WTC11 (cell line): ENCODE results near the gene KIAA2012. TPM values are rescaled to one million over a fixed set of nuclear protein-coding genes. Genes with fewer than 3 reads are reported as not detected.

ENCODE experiments used
- ATAC-seq: fragments of 200-7000 bp; cut with Tn5 transposase; 2 replicates; pipeline ENCODE4 v1.10.0; 2021; ENCODE audit warnings: mild to moderate bottlenecking, moderate library complexity
- CTCF ChIA-PET: fragments of 300-600 bp; sonication (Branson Sonifier 250); formaldehyde crosslinking; loops from one replicate; lab custom pipeline; 2021; ENCODE audit warnings: antibody characterized with exemption; lab: Charles Lee
- POLR2A ChIA-PET: fragments of 350-600 bp; sonication (Branson Sonifier 250); formaldehyde crosslinking; loops from one replicate; lab custom pipeline; 2021; ENCODE audit warnings: antibody characterized with exemption; lab: Charles Lee
- DNase-seq: peaks from one replicate; pipeline ENCODE4 v3.0.0; 2021; ENCODE audit warnings: low spot score
- H3K27ac Mint-ChIP-seq: 2 replicates; pipeline ENCODE4 v1.8.0; 2021; ENCODE audit warnings: mixed read lengths
- H3K27me3 Mint-ChIP-seq: 2 replicates; pipeline ENCODE4 v1.8.0; 2021; ENCODE audit warnings: low read depth, mild to moderate bottlenecking, moderate library complexity, mixed read lengths
- H3K36me3 Mint-ChIP-seq: 2 replicates; pipeline ENCODE4 v1.8.0; 2021; ENCODE audit warnings: mixed read lengths
- H3K4me1 Mint-ChIP-seq: 2 replicates; pipeline ENCODE4 v1.8.0; 2022; ENCODE audit warnings: mixed read lengths
- H3K4me3 Mint-ChIP-seq: 2 replicates; pipeline ENCODE4 v1.8.0; 2021; ENCODE audit warnings: mild to moderate bottlenecking, moderate library complexity, mixed read lengths
- H3K9me3 Mint-ChIP-seq: 2 replicates; pipeline ENCODE4 v1.8.0; 2021; ENCODE audit warnings: mixed read lengths
- ATF1 ChIP-seq: sonication (generic); formaldehyde crosslinking; IDR thresholded peaks from 2 replicates; pipeline ENCODE4 v1.8.1; 2023; ENCODE audit warnings: mild to moderate bottlenecking, moderate library complexity, missing genetic modification reagents
- EMX1 ChIP-seq: fragments of 250-450 bp; sonication (Bioruptor Pico); IDR thresholded peaks from 2 replicates; pipeline ENCODE4 v1.8.0; 2021; ENCODE audit warnings: mild to moderate bottlenecking
- ESRRA ChIP-seq: sonication (generic); formaldehyde crosslinking; IDR thresholded peaks from 2 replicates; pipeline ENCODE4 v1.8.1; 2022; ENCODE audit warnings: mild to moderate bottlenecking, missing genetic modification reagents, borderline replicate concordance
- NFE2L1 ChIP-seq: sonication (generic); formaldehyde crosslinking; IDR thresholded peaks from 2 replicates; pipeline ENCODE4 v1.8.1; 2023; ENCODE audit warnings: missing genetic modification reagents
- NFYB ChIP-seq: sonication (generic); formaldehyde crosslinking; conservative IDR thresholded peaks from 2 replicates; pipeline ENCODE4 v1.8.0; 2022; ENCODE audit warnings: low read depth, missing genetic modification reagents
- PRRX2 ChIP-seq: fragments of 250-450 bp; sonication (Bioruptor Pico); IDR thresholded peaks from 2 replicates; pipeline ENCODE4 v1.8.0; 2021; ENCODE audit warnings: mild to moderate bottlenecking
- SMAD3 ChIP-seq: sonication (generic); formaldehyde crosslinking; IDR thresholded peaks from 2 replicates; pipeline ENCODE4 v1.8.0; 2022; ENCODE audit warnings: missing genetic modification reagents, mild to moderate bottlenecking, borderline replicate concordance
- ZNF317 ChIP-seq: sonication (generic); formaldehyde crosslinking; IDR thresholded peaks from 2 replicates; pipeline ENCODE4 v1.8.1; 2023; ENCODE audit warnings: low read depth, mild to moderate bottlenecking, moderate library complexity, missing genetic modification reagents, borderline replicate concordance
- total RNA-seq: library from RNA; stranded (reverse); gene quantifications from 3 replicates; pipeline ENCODE4 v1.2.3, GENCODE V29; 2021
- TF ChIP-seq, protein P1 (sequence below): sonication (generic); formaldehyde crosslinking; IDR thresholded peaks from 2 replicates; pipeline ENCODE4 v1.8.0; 2023; ENCODE audit warnings: missing genetic modification reagents, mild to moderate bottlenecking, borderline replicate concordance
- TF ChIP-seq, protein P2 (sequence below): sonication (generic); formaldehyde crosslinking; IDR thresholded peaks from 2 replicates; pipeline ENCODE4 v1.8.0; 2023; ENCODE audit warnings: missing genetic modification reagents
- TF ChIP-seq, protein P3 (sequence below): sonication (generic); formaldehyde crosslinking; conservative IDR thresholded peaks from 2 replicates; pipeline ENCODE4 v1.8.1; 2022; ENCODE audit warnings: mild to moderate bottlenecking, missing genetic modification reagents
- TF ChIP-seq, protein P4 (sequence below): sonication (generic); formaldehyde crosslinking; IDR thresholded peaks from 2 replicates; pipeline ENCODE4 v1.8.0; 2022; ENCODE audit warnings: mild to moderate bottlenecking, missing genetic modification reagents
- TF ChIP-seq, protein P5 (sequence below): sonication (generic); formaldehyde crosslinking; IDR thresholded peaks from 2 replicates; pipeline ENCODE4 v1.8.1; 2022; ENCODE audit warnings: mild to moderate bottlenecking, moderate library complexity, missing genetic modification reagents
- TF ChIP-seq, protein P6 (sequence below): sonication (generic); formaldehyde crosslinking; IDR thresholded peaks from 2 replicates; pipeline ENCODE4 v1.8.1; 2023; ENCODE audit warnings: mild to moderate bottlenecking, missing genetic modification reagents
- TF ChIP-seq, protein P7 (sequence below): fragments of 250-450 bp; sonication (Bioruptor Pico); IDR thresholded peaks from 2 replicates; pipeline ENCODE4 v1.9.0; 2021; ENCODE audit warnings: mild to moderate bottlenecking

KIAA2012 gene
- total RNA-seq, 1 experiment from 2014 or later: not detected

DNA sequence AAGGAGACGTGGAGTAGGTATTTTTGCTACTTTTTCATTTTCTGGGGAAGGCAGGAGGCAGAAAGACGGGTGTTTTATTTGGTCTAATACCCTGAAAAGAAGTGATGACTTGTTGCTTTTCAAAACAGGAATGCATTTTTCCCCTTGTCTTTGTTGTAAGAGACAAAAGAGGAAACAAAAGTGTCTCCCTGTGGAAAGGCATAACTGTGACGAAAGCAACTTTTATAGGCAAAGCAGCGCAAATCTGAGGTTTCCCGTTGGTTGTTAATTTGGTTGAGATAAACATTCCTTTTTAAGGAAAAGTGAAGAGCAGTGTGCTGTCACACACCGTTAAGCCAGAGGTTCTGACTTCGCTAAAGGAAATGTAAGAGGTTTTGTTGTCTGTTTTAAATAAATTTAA lies 36.0 kb upstream of the KIAA2012 start:
- ATAC-seq (no peak), DNase-seq (no peak)
- POLR2A ChIA-PET: no interaction called here
- no peaks in the 10 kb centered on the region for H3K9me3 Mint-ChIP-seq
- CTCF ChIA-PET: no interaction called here
- peaks cover 17% of the 10 kb centered on the region for H3K27me3 Mint-ChIP-seq
- TF ChIP-seq SMAD3 (CRISPR knock-in tag): no peak
- TF ChIP-seq NFYB (CRISPR knock-in tag): no peak
- TF ChIP-seq, protein P1, sequence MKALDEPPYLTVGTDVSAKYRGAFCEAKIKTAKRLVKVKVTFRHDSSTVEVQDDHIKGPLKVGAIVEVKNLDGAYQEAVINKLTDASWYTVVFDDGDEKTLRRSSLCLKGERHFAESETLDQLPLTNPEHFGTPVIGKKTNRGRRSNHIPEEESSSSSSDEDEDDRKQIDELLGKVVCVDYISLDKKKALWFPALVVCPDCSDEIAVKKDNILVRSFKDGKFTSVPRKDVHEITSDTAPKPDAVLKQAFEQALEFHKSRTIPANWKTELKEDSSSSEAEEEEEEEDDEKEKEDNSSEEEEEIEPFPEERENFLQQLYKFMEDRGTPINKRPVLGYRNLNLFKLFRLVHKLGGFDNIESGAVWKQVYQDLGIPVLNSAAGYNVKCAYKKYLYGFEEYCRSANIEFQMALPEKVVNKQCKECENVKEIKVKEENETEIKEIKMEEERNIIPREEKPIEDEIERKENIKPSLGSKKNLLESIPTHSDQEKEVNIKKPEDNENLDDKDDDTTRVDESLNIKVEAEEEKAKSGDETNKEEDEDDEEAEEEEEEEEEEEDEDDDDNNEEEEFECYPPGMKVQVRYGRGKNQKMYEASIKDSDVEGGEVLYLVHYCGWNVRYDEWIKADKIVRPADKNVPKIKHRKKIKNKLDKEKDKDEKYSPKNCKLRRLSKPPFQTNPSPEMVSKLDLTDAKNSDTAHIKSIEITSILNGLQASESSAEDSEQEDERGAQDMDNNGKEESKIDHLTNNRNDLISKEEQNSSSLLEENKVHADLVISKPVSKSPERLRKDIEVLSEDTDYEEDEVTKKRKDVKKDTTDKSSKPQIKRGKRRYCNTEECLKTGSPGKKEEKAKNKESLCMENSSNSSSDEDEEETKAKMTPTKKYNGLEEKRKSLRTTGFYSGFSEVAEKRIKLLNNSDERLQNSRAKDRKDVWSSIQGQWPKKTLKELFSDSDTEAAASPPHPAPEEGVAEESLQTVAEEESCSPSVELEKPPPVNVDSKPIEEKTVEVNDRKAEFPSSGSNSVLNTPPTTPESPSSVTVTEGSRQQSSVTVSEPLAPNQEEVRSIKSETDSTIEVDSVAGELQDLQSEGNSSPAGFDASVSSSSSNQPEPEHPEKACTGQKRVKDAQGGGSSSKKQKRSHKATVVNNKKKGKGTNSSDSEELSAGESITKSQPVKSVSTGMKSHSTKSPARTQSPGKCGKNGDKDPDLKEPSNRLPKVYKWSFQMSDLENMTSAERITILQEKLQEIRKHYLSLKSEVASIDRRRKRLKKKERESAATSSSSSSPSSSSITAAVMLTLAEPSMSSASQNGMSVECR (CRISPR knock-in tag): peak; percentile 48; the same call in 1 of the 2 replicates
- TF ChIP-seq, protein P2, sequence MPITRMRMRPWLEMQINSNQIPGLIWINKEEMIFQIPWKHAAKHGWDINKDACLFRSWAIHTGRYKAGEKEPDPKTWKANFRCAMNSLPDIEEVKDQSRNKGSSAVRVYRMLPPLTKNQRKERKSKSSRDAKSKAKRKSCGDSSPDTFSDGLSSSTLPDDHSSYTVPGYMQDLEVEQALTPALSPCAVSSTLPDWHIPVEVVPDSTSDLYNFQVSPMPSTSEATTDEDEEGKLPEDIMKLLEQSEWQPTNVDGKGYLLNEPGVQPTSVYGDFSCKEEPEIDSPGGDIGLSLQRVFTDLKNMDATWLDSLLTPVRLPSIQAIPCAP (CRISPR knock-in tag): no peak
- TF ChIP-seq, protein P3, sequence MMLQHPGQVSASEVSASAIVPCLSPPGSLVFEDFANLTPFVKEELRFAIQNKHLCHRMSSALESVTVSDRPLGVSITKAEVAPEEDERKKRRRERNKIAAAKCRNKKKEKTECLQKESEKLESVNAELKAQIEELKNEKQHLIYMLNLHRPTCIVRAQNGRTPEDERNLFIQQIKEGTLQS (CRISPR knock-in tag): no peak
- TF ChIP-seq ATF1 (CRISPR knock-in tag): no peak
- TF ChIP-seq, all 79 proteins: peak for 1
- Mint-ChIP-seq H3K4me3 (no peak overlapping the region), H3K36me3 (no peaks in the 10 kb centered on the region; the same call in none of the 2 replicates), H3K27ac (no peak overlapping the region), H3K4me1 (peaks cover 37% of the 10 kb centered on the region)

DNA sequence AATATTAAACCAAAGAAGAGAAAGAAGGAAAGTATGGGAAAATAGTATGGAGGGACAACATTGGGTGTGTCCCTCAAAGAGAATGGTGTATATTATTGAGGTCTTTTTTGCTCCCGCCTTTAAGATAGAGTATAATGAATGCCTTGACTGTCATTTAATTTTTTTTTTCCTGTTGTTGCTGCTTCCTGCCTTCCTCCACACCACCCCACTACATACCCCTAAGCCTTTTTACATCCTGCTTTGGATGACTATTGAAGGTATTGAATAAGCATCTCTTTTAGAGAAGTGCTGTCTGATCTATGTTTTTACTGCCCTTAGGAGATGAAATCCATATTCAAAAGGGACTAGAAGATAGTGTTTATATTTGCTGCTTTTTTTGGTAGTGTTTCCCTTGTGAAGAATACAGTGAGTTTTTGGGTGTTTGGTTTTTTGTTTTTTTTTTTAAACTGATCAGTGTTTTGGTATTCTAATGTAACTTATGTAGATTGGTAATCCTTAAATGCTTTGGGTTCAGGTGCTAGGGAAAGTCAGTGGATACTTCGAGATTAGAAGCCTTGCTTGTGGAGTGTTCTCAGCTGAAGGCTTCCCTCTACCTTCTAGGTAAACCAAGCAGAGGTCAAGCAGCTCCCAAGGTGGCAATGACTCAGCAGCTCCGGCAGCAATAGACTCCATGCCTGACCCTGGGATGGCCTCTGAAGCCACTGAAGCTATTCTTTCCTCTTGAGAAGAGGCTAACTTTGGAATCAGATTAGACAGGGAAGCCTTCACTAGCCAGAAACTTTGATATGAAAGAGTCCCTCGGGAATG lies 34.4 kb upstream of the KIAA2012 start:
- peaks cover 35% of the 10 kb centered on the region for H3K4me1 Mint-ChIP-seq
- H3K4me3 Mint-ChIP-seq: peak overlapping the region; percentile 70
- ATAC-seq: peak; percentile 41
- H3K36me3 Mint-ChIP-seq: no peaks in the 10 kb centered on the region; the same call in none of the 2 replicates
- CTCF ChIA-PET: interaction anchor here (1.0 to 2.0 kb wide), 6 partner anchors 20 to 178 kb away, joined by 3 to 9 read pairs (median 4); no protein-coding TSS in a partner anchor
- POLR2A ChIA-PET: interaction anchor here (0.5 to 1.5 kb wide), 6 partner anchors 11 to 258 kb away, joined by 3 to 6 read pairs (median 4); partner anchors contain the start of gene ALS2
- DNase-seq: peak; percentile 40
- peak overlapping the region; percentile 94 for H3K27ac Mint-ChIP-seq
- H3K9me3 Mint-ChIP-seq: no peaks in the 10 kb centered on the region
- peaks cover 17% of the 10 kb centered on the region for H3K27me3 Mint-ChIP-seq
- TF ChIP-seq EMX1 (CRISPR knock-in tag) (peak; percentile 39; the same call in 1 of the 2 replicates), ESRRA (CRISPR knock-in tag) (no peak), ZNF317 (CRISPR knock-in tag) (no peak), NFE2L1 (CRISPR knock-in tag) (peak; percentile 97), PRRX2 (CRISPR knock-in tag) (peak; percentile 17; the same call in 1 of the 2 replicates)
- TF ChIP-seq, protein P4, sequence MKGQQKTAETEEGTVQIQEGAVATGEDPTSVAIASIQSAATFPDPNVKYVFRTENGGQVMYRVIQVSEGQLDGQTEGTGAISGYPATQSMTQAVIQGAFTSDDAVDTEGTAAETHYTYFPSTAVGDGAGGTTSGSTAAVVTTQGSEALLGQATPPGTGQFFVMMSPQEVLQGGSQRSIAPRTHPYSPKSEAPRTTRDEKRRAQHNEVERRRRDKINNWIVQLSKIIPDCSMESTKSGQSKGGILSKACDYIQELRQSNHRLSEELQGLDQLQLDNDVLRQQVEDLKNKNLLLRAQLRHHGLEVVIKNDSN: no peak
- TF ChIP-seq, protein P5, sequence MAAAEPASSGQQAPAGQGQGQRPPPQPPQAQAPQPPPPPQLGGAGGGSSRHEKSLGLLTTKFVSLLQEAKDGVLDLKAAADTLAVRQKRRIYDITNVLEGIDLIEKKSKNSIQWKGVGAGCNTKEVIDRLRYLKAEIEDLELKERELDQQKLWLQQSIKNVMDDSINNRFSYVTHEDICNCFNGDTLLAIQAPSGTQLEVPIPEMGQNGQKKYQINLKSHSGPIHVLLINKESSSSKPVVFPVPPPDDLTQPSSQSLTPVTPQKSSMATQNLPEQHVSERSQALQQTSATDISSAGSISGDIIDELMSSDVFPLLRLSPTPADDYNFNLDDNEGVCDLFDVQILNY (CRISPR knock-in tag): no peak
- TF ChIP-seq, protein P6, sequence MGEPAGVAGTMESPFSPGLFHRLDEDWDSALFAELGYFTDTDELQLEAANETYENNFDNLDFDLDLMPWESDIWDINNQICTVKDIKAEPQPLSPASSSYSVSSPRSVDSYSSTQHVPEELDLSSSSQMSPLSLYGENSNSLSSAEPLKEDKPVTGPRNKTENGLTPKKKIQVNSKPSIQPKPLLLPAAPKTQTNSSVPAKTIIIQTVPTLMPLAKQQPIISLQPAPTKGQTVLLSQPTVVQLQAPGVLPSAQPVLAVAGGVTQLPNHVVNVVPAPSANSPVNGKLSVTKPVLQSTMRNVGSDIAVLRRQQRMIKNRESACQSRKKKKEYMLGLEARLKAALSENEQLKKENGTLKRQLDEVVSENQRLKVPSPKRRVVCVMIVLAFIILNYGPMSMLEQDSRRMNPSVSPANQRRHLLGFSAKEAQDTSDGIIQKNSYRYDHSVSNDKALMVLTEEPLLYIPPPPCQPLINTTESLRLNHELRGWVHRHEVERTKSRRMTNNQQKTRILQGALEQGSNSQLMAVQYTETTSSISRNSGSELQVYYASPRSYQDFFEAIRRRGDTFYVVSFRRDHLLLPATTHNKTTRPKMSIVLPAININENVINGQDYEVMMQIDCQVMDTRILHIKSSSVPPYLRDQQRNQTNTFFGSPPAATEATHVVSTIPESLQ: no peak
- TF ChIP-seq, protein P7, sequence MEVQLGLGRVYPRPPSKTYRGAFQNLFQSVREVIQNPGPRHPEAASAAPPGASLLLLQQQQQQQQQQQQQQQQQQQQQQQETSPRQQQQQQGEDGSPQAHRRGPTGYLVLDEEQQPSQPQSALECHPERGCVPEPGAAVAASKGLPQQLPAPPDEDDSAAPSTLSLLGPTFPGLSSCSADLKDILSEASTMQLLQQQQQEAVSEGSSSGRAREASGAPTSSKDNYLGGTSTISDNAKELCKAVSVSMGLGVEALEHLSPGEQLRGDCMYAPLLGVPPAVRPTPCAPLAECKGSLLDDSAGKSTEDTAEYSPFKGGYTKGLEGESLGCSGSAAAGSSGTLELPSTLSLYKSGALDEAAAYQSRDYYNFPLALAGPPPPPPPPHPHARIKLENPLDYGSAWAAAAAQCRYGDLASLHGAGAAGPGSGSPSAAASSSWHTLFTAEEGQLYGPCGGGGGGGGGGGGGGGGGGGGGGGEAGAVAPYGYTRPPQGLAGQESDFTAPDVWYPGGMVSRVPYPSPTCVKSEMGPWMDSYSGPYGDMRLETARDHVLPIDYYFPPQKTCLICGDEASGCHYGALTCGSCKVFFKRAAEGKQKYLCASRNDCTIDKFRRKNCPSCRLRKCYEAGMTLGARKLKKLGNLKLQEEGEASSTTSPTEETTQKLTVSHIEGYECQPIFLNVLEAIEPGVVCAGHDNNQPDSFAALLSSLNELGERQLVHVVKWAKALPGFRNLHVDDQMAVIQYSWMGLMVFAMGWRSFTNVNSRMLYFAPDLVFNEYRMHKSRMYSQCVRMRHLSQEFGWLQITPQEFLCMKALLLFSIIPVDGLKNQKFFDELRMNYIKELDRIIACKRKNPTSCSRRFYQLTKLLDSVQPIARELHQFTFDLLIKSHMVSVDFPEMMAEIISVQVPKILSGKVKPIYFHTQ: no peak
